Adipocyte (in vitro differentiated cells): ENCODE data around the gene FKBP4.

Experiments used
- DNase-seq: peaks from one replicate; pipeline ENCODE4 v3.0.0-alpha.2; 2015; ENCODE audit warnings: low read depth
- H3K27me3 ChIP-seq: replicated peaks from 2 replicates; pipeline ENCODE4 v1.7.0; 2013; ENCODE audit warnings: mild to moderate bottlenecking, low read length, moderate library complexity; ENCODE audit not compliant: control insufficient read depth, insufficient read depth
- H3K36me3 ChIP-seq: 2 replicates; pipeline ENCODE4 v1.7.0; 2013; ENCODE audit warnings: low read length, mild to moderate bottlenecking, moderate library complexity; ENCODE audit not compliant: control insufficient read depth, insufficient read depth, severe bottlenecking
- H3K4me1 ChIP-seq: 2 replicates; pipeline ENCODE4 v1.7.0; 2013; ENCODE audit warnings: mild to moderate bottlenecking, low read length, moderate library complexity; ENCODE audit not compliant: control insufficient read depth, insufficient read depth
- H3K4me3 ChIP-seq: 2 replicates; pipeline ENCODE4 v1.7.0; 2013; ENCODE audit warnings: mild to moderate bottlenecking, low read length, moderate library complexity
- H3K9ac ChIP-seq: 2 replicates; pipeline ENCODE4 v1.7.0; 2013; ENCODE audit warnings: mild to moderate bottlenecking, low read length, moderate library complexity
- H3K9me3 ChIP-seq: 2 replicates; pipeline ENCODE4 v1.7.0; 2013; ENCODE audit warnings: mild to moderate bottlenecking, low read length, moderate library complexity; ENCODE audit not compliant: control insufficient read depth

Gene FKBP4

GRCh38 chr12:2824541-2824940 lies 29.8 kb downstream of the FKBP4 start:
- no peak for DNase-seq
- no peak overlapping the region for H3K9ac ChIP-seq
- H3K4me1 ChIP-seq, result no peaks in the 10 kb centered on the region
- no peaks in the 10 kb centered on the region for H3K9me3 ChIP-seq
- H3K4me3 ChIP-seq, result no peak overlapping the region
- H3K36me3 ChIP-seq, result peaks cover 89% of the 10 kb centered on the region
- H3K27me3 ChIP-seq, result no peaks in the 10 kb centered on the region

DNA sequence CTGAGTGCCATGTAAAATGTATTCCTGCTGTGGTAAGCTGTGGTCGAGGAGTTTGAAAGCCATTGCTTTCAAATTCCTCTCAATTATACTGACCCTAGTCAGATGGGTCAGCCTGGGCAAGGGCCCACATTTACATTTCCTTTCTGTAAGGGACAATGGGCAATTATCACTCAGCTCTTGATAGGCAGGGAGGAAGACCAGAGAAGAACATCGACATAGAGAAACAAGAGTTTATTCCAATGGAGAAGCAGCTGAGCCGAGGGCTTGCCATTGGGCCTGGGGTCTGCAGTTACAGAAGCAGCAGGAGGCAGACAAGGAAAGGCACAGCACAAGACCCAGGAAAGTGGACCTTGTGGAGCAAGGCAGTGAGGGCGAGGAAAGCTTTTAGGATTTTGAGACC lies 30.4 kb downstream of the FKBP4 start:
- no peak overlapping the region for H3K4me3 ChIP-seq
- peaks cover 86% of the 10 kb centered on the region for H3K36me3 ChIP-seq
- H3K9me3 ChIP-seq, result no peaks in the 10 kb centered on the region
- no peak for DNase-seq
- H3K4me1 ChIP-seq, result no peaks in the 10 kb centered on the region
- no peaks in the 10 kb centered on the region for H3K27me3 ChIP-seq
- no peak overlapping the region for H3K9ac ChIP-seq

- DNase-seq, result no peak
- Histone ChIP-seq H3K9me3 (no peaks in the 10 kb centered on the region), H3K36me3 (peaks cover 84% of the 10 kb centered on the region), H3K9ac (no peak overlapping the region), H3K27me3 (no peaks in the 10 kb centered on the region), H3K4me1 (no peaks in the 10 kb centered on the region), H3K4me3 (no peak overlapping the region)
These were observed 31.3 kb downstream of the FKBP4 start for GRCh38 chr12:2826036-2826435.

DNA sequence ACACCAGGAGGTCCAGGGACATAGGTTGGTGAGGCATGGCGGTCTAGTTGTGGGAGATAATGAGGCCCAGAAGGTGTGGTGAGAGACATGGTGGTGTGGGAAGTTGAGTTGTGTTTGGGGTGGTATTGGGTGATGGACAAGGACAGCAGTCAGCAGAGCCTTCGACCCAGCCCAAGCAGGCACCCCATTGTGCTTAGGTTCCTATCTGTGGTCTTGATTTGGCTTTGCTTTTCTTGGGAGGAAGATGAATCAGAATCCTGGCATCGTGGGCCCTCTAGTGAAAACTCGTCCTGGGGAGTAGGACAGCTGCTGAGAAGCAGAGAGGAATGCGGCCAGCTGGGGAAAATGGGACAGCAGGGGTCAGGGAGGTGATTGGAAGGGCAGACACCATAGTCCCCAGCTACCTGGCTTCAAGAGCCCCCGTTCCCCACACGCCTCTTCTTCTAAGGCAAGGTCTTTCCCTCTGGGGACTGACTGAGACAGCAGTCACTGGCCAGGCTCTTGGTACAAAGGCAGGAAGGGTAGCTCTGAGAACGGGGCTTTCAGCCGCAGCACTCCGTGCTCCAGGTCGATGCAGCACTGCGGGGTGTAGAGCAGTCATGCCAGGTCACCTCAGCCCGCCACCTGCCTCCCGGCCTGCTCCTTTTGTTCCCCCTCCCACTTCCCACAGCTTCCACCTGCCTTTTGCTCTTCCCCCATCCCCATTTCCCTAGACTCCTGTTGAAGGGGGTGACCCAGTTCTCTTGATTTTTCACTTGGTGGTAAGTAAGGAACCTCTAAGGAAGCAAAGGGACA lies 32.1 kb downstream of the FKBP4 start:
- no peak for DNase-seq
- Histone ChIP-seq H3K9me3 (no peaks in the 10 kb centered on the region), H3K9ac (no peak overlapping the region), H3K4me3 (no peak overlapping the region), H3K4me1 (no peaks in the 10 kb centered on the region), H3K36me3 (peaks cover 82% of the 10 kb centered on the region), H3K27me3 (no peaks in the 10 kb centered on the region)

DNA sequence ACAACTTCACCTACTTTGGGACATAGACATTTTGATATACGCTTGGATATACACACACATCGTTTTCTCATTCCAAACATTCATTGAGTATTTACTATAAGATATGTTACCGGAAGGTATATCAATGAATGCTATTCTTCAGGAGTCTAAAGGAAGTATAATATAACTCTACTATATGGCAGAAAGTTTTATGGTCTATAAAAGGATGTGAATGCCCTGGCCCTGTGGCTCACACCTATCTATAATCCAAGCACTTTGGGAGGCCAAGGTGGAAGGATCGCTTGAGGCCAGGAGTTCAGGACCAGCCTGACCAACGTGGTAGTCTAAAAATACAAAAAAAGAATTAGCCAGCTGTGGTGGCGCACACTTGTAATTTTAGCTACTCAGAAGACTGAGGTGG lies 34.5 kb downstream of the FKBP4 start:
- H3K36me3 ChIP-seq, result peaks cover 58% of the 10 kb centered on the region
- DNase-seq, result no peak
- no peaks in the 10 kb centered on the region for H3K9me3 ChIP-seq
- no peak overlapping the region for H3K9ac ChIP-seq
- no peak overlapping the region for H3K4me3 ChIP-seq
- peaks cover 6% of the 10 kb centered on the region for H3K4me1 ChIP-seq
- H3K27me3 ChIP-seq, result peaks cover 4% of the 10 kb centered on the region

- peaks cover 13% of the 10 kb centered on the region for H3K4me1 ChIP-seq
- no peak for DNase-seq
- H3K4me3 ChIP-seq, result no peak overlapping the region
- no peak overlapping the region for H3K9ac ChIP-seq
- peaks cover 25% of the 10 kb centered on the region for H3K36me3 ChIP-seq
- H3K9me3 ChIP-seq, result no peaks in the 10 kb centered on the region
- peaks cover 9% of the 10 kb centered on the region for H3K27me3 ChIP-seq
These were observed 37.9 kb downstream of the FKBP4 start for GRCh38 chr12:2832550-2833127.

GRCh38 chr12:2833327-2833726 lies 38.6 kb downstream of the FKBP4 start:
- H3K27me3 ChIP-seq, result peaks cover 9% of the 10 kb centered on the region
- peaks cover 19% of the 10 kb centered on the region for H3K36me3 ChIP-seq
- peaks cover 13% of the 10 kb centered on the region for H3K4me1 ChIP-seq
- H3K9me3 ChIP-seq, result no peaks in the 10 kb centered on the region
- DNase-seq, result no peak
- no peak overlapping the region for H3K9ac ChIP-seq
- H3K4me3 ChIP-seq, result no peak overlapping the region

- peaks cover 9% of the 10 kb centered on the region for H3K27me3 ChIP-seq
- DNase-seq, result no peak
- H3K9me3 ChIP-seq, result no peaks in the 10 kb centered on the region
- peaks cover 13% of the 10 kb centered on the region for H3K4me1 ChIP-seq
- H3K36me3 ChIP-seq, result peaks cover 19% of the 10 kb centered on the region
- no peak overlapping the region for H3K9ac ChIP-seq
- H3K4me3 ChIP-seq, result no peak overlapping the region
These were observed 39.0 kb downstream of the FKBP4 start for GRCh38 chr12:2833810-2834209.

GRCh38 chr12:2834581-2835491 lies 40.1 kb downstream of the FKBP4 start, which contains the start of gene NRIP2:
NRIP2 (minus strand) TSS chr12:2835035; CDS start chr12:2834983, 52 bp downstream.
- Histone ChIP-seq H3K36me3 (peaks cover 16% of the 10 kb centered on the region), H3K9ac (no peak within 1 kb of the TSS), H3K9me3 (no peaks in the 10 kb centered on the region), H3K4me3 (no peak within 1 kb of the TSS), H3K4me1 (peaks cover 13% of the 10 kb centered on the region), H3K27me3 (peaks cover 9% of the 10 kb centered on the region)
- DNase-seq, result peak; percentile 62

DNA sequence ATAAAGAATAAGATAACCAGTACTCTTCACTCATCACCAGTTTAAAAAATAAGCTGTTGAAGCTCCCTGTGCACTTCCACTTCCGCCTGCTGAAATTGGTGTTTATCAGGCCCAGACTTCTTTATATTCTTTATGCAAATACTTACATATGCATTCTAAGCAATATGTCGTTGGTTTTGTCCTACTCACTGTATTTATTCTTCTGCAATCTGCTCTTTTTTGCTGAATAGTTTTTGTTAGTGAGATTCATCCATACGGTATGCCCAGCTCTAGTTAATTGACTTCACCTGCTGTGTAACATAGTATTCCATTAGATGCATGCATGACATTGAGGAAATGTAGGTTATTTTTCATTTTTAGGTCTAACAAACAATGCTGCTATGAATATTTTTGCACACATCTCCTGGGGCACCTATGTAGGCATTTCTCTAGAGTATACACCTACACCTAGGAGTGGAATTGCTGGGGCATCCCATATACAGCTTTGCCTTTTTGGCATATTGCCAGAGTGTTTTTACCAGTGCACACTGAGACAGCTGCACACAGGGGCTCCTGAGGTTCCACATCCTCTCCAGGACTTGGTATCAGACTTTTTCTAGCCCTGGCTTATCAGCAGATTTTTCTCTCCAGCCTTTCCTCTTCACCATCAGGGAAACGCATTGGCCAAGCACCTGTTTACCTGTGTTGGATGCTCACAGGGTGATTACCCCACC lies 41.1 kb downstream of the FKBP4 start:
- DNase-seq, result no peak
- Histone ChIP-seq H3K36me3 (peaks cover 10% of the 10 kb centered on the region), H3K4me3 (no peak overlapping the region), H3K9ac (no peak overlapping the region), H3K9me3 (no peaks in the 10 kb centered on the region), H3K27me3 (peaks cover 9% of the 10 kb centered on the region), H3K4me1 (peaks cover 13% of the 10 kb centered on the region)
